Fibroblast of lung (primary cell): Measurements from ENCODE around the gene LRRK1. TPM values are rescaled to one million over a fixed set of nuclear protein-coding genes. Genes with fewer than 3 reads are reported as not detected.

Source experiments
- DNase-seq, 2 donors: peaks; one replicate each; pipeline versions ENCODE4 v3.0.0 to v3.0.0-alpha.2; 2010; ENCODE audit warnings: low read depth in 2 of 2
- H2AFZ ChIP-seq: 2 replicates; pipeline ENCODE4 v1.5.1; 2012; ENCODE audit warnings: low read length, control low read depth, inconsistent platforms
- H3K27ac ChIP-seq: 2 replicates; pipeline ENCODE4 v1.5.1; 2011; ENCODE audit warnings: low read length, control low read depth; ENCODE audit not compliant: insufficient read depth
- H3K27me3 ChIP-seq: 2 replicates; pipeline ENCODE4 v1.5.1; 2011; ENCODE audit warnings: mild to moderate bottlenecking, low read length; ENCODE audit not compliant: control insufficient read depth, insufficient read depth
- H3K36me3 ChIP-seq: 2 replicates; pipeline ENCODE4 v1.5.1; 2011; ENCODE audit warnings: low read length; ENCODE audit not compliant: control insufficient read depth, insufficient read depth
- H3K4me1 ChIP-seq: 2 replicates; pipeline ENCODE4 v1.5.1; 2011; ENCODE audit warnings: low read length; ENCODE audit not compliant: control insufficient read depth, insufficient read depth; ENCODE audit errors: extremely low read depth
- H3K4me2 ChIP-seq: 2 replicates; pipeline ENCODE4 v1.5.1; 2011; ENCODE audit warnings: low read length, control low read depth; ENCODE audit not compliant: insufficient read depth; ENCODE audit errors: extremely low read depth
- H3K4me3 ChIP-seq, 4 experiments: fragments of 200-600 bp in 1 of 4; sonication (generic) in 1 of 4; replicated peaks in 1 of 4; 2 replicates each; pipeline ENCODE4 v1.5.1; 2011 to 2016; ENCODE audit warnings: low read length in 4 of 4, low read depth in 3 of 4, mild to moderate bottlenecking in 3 of 4, control low read depth in 2 of 4, inconsistent platforms in 1 of 4, mixed read lengths in 1 of 4; ENCODE audit not compliant: insufficient read depth in 1 of 4; ENCODE audit errors: control extremely low read depth in 1 of 4
- H3K79me2 ChIP-seq: 2 replicates; pipeline ENCODE4 v1.5.1; 2012; ENCODE audit warnings: mild to moderate bottlenecking, low read length, inconsistent platforms; ENCODE audit not compliant: control insufficient read depth, insufficient read depth
- H3K9ac ChIP-seq: 2 replicates; pipeline ENCODE4 v1.5.1; 2011; ENCODE audit warnings: mild to moderate bottlenecking, low read length, control low read depth; ENCODE audit not compliant: insufficient read depth
- H3K9me3 ChIP-seq: 2 replicates; pipeline ENCODE4 v1.5.1; 2012; ENCODE audit warnings: low read depth, low read length; ENCODE audit not compliant: control insufficient read depth, insufficient read depth
- H4K20me1 ChIP-seq: 2 replicates; pipeline ENCODE4 v1.5.1; 2011; ENCODE audit warnings: low read length; ENCODE audit not compliant: control insufficient read depth, insufficient read depth; ENCODE audit errors: extremely low read depth
- EZH2 ChIP-seq: IDR thresholded peaks from 2 replicates; pipeline ENCODE4 v1.5.1; 2012; ENCODE audit warnings: low read length, control low read depth, mild to moderate bottlenecking; ENCODE audit errors: missing control alignments
- polyA plus RNA-seq, 2 donors: library from polyadenylated mRNA; depleted of rRNA in 1 of 2; stranded (reverse) in 1 of 2; unstranded in 1 of 2; fragments of >200 nt; gene quantifications; 2 replicates each; pipeline ENCODE4 v1.2.1, GENCODE V29; 2011 to 2012; ENCODE audit warnings: missing spikeins in 1 of 2
- total RNA-seq: library from RNA; depleted of rRNA; stranded (reverse); fragments of >200 nt; gene quantifications from 2 replicates; pipeline ENCODE4 v1.2.1, GENCODE V29; 2014
- TF ChIP-seq, protein P1 (sequence below), 2 donors: IDR thresholded peaks in 1 of 2; conservative IDR thresholded peaks in 1 of 2; 1 replicate in 1 of 2; 2 replicates in 1 of 2; pipeline ENCODE4 v1.5.1; 2011 to 2012; ENCODE audit warnings: low read length in 2 of 2, control low read depth in 1 of 2, inconsistent platforms in 1 of 2, low read depth in 1 of 2, mild to moderate bottlenecking in 1 of 2

The LRRK1 gene
- total and polyA plus RNA-seq, 2 donors (not counting 1 experiment from before 2014, with no cell fraction given) = 3.8 to 12.2 TPM

DNA sequence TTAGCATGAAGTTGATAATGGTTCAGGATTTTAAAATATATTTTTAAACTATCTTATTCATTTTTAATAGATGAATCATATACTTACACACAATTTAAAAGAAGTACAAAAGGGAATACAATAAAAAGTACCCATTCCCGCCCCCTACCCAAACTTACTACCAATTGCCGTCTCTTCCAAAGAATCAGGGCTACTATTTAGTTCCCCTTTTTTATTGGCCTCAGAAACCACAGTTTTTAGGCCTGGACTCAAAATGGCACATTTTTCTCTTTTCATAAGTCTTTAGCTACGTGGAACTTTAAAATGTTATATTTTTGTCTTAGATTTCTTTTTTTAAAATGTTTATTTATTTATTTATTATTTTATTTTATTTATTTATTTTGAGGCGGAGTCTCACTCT is 18.0 kb downstream of the LRRK1 start:
- no peaks in the 10 kb centered on the region for H4K20me1 ChIP-seq
- no peaks in the 10 kb centered on the region for H3K79me2 ChIP-seq
- no peak overlapping the region for H3K27ac ChIP-seq
- DNase-seq = no peak
- TF ChIP-seq, protein P1, sequence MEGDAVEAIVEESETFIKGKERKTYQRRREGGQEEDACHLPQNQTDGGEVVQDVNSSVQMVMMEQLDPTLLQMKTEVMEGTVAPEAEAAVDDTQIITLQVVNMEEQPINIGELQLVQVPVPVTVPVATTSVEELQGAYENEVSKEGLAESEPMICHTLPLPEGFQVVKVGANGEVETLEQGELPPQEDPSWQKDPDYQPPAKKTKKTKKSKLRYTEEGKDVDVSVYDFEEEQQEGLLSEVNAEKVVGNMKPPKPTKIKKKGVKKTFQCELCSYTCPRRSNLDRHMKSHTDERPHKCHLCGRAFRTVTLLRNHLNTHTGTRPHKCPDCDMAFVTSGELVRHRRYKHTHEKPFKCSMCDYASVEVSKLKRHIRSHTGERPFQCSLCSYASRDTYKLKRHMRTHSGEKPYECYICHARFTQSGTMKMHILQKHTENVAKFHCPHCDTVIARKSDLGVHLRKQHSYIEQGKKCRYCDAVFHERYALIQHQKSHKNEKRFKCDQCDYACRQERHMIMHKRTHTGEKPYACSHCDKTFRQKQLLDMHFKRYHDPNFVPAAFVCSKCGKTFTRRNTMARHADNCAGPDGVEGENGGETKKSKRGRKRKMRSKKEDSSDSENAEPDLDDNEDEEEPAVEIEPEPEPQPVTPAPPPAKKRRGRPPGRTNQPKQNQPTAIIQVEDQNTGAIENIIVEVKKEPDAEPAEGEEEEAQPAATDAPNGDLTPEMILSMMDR (conservative IDR thresholded peaks at IDR 0.05 in 1 of 2, IDR thresholded peaks at IDR 0.05 in 1 of 2; ENCODE audit: low read depth in 1 of 2, low read length in 2 of 2) = no peak
- no peak for TF ChIP-seq EZH2
- H3K36me3 ChIP-seq = no peaks in the 10 kb centered on the region
- no peak overlapping the region for H3K4me2 ChIP-seq
- H3K9ac ChIP-seq = no peak overlapping the region
- H3K4me1 ChIP-seq = no peaks in the 10 kb centered on the region
- H3K27me3 ChIP-seq = no peaks in the 10 kb centered on the region
- no peaks in the 10 kb centered on the region for H3K9me3 ChIP-seq
- no peak overlapping the region for H2AFZ ChIP-seq
- H3K4me3 ChIP-seq = no peak overlapping the region

DNA sequence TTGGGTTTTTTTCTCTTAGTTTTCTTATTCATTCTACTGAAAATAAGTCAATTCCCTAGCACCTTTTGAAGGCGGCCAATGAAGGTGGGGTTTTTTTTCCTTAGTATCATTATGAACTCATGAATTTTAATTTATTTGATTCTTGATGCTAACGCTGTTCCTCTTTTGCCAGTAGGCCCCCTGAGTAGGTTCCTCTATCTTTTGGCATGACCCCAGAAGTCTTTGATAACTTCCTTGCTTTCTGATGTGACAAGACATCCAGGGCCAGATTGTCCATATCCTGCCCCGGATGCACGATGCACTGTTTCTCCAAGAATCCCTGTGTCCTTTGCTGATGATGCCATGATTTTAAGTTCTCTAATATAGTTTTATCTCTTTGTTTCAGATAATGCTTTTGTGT is 20.6 kb downstream of the LRRK1 start:
- TF ChIP-seq EZH2 = no peak
- TF ChIP-seq, protein P1 (conservative IDR thresholded peaks at IDR 0.05 in 1 of 2, IDR thresholded peaks at IDR 0.05 in 1 of 2; ENCODE audit: low read depth in 1 of 2, low read length in 2 of 2) = no peak
- no peaks in the 10 kb centered on the region for H3K27me3 ChIP-seq
- H3K27ac ChIP-seq = no peak overlapping the region
- no peaks in the 10 kb centered on the region for H3K9me3 ChIP-seq
- H3K4me3 ChIP-seq = no peak overlapping the region
- H3K4me2 ChIP-seq = no peak overlapping the region
- H3K36me3 ChIP-seq = no peaks in the 10 kb centered on the region
- H2AFZ ChIP-seq = no peak overlapping the region
- H3K79me2 ChIP-seq = no peaks in the 10 kb centered on the region
- no peak overlapping the region for H3K9ac ChIP-seq
- H3K4me1 ChIP-seq = peaks cover 2% of the 10 kb centered on the region
- no peak for DNase-seq
- H4K20me1 ChIP-seq = no peaks in the 10 kb centered on the region

DNA sequence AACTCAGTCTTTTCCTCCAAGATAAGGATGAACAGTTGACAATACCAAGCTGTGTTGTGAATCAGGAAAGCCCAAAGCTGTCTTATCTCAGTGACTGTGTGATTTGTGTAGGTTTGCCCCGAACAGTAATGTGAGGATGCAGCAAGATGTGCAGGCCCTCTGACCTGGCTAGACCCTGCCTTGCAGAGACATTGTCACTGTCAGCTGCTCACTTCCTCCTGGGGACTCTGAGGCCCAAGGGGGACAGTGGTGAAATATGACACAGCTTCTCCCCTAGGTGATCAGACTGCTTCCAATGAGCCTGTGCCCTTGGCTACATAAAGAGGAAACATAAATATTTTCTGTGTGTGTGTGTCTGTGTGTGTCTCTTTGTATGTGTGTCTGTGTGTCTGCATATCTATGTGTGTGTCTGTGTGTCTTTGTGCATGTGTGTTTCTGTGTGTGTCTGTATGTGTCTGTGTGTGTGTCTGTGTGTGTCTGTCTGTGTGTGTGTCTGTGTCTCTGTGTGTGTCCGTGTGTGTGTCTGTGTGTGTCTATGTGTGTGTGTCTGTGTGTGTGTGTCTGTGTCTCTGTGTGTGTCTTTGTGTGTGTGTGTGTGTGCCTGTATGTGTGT is 21.7 kb downstream of the LRRK1 start:
- H3K79me2 ChIP-seq = no peaks in the 10 kb centered on the region
- H3K4me1 ChIP-seq = peaks cover 2% of the 10 kb centered on the region
- no peaks in the 10 kb centered on the region for H3K36me3 ChIP-seq
- no peak overlapping the region for H3K9ac ChIP-seq
- no peak overlapping the region for H2AFZ ChIP-seq
- H3K27me3 ChIP-seq = no peaks in the 10 kb centered on the region
- DNase-seq = no peak
- H4K20me1 ChIP-seq = no peaks in the 10 kb centered on the region
- H3K9me3 ChIP-seq = no peaks in the 10 kb centered on the region
- TF ChIP-seq EZH2 = no peak
- TF ChIP-seq, protein P1 (conservative IDR thresholded peaks at IDR 0.05 in 1 of 2, IDR thresholded peaks at IDR 0.05 in 1 of 2; ENCODE audit: low read depth in 1 of 2, low read length in 2 of 2) = no peak
- no peak overlapping the region for H3K27ac ChIP-seq
- no peak overlapping the region for H3K4me3 ChIP-seq
- no peak overlapping the region for H3K4me2 ChIP-seq
